Mucosa of gallbladder (tissue), 1 donor: ENCODE measurements around the gene MT1G. TPM values are rescaled to one million over a fixed set of nuclear protein-coding genes. Genes with fewer than 3 reads are reported as not detected.
"Not testable (repeated sequence)": the region's sequence is repeated elsewhere in the genome, so short reads cannot be mapped to it uniquely, and the experiment has no call there.

ENCODE experiments used
- DNase-seq: peaks from one replicate; pipeline ENCODE4 v3.0.0-alpha.2; 2020; ENCODE audit warnings: low spot score
- total RNA-seq: library from RNA; stranded (reverse); gene quantifications from one replicate; pipeline ENCODE4 v1.2.1, GENCODE V29; 2021
- donor health status: DM: no; HTN: no; CAD: no.

The MT1G gene
- 55.2 TPM for total RNA-seq

GRCh38 chr16:56667581-56668571, at the start of gene MT1G:
TSS of gene MT1G (minus strand) at chr16:56668065. CDS start at chr16:56667993, 72 bp downstream.
- peak; percentile 42 for DNase-seq

- not testable (repeated sequence) for DNase-seq
Observed at GRCh38 chr16:56717532-56717931, 49.7 kb upstream of the MT1G start.

GRCh38 chr16:56716761-56717160, 48.9 kb upstream of the MT1G start:
- no peak for DNase-seq

GRCh38 chr16:56715126-56715525, 47.3 kb upstream of the MT1G start:
- DNase-seq, result no peak

GRCh38 chr16:56713794-56714193, 45.9 kb upstream of the MT1G start:
- DNase-seq, result no peak

GRCh38 chr16:56711862-56712261, 44.0 kb upstream of the MT1G start:
- no peak for DNase-seq

- DNase-seq, result no peak
Observed at GRCh38 chr16:56710181-56710737, 42.4 kb upstream of the MT1G start.

GRCh38 chr16:56709443-56710040, 41.7 kb upstream of the MT1G start:
- no peak for DNase-seq

GRCh38 chr16:56708525-56709442, 40.9 kb upstream of the MT1G start:
- DNase-seq, result no peak

GRCh38 chr16:56702836-56703235, 35.0 kb upstream of the MT1G start:
- DNase-seq, result no peak

- no peak for DNase-seq
Observed at GRCh38 chr16:56701534-56701933, 33.7 kb upstream of the MT1G start.

GRCh38 chr16:56700631-56701030, 32.8 kb upstream of the MT1G start:
- no peak for DNase-seq

- no peak for DNase-seq
Observed at GRCh38 chr16:56700195-56700594, 32.3 kb upstream of the MT1G start.

GRCh38 chr16:56697456-56698155, 29.7 kb upstream of the MT1G start:
- DNase-seq, result no peak

- DNase-seq, result no peak
Observed at GRCh38 chr16:56695246-56695645, 27.4 kb upstream of the MT1G start.

GRCh38 chr16:56691885-56692284, 24.0 kb upstream of the MT1G start:
- DNase-seq, result peak; percentile 59

- no peak for DNase-seq
Observed at GRCh38 chr16:56690420-56691122, 22.7 kb upstream of the MT1G start.

GRCh38 chr16:56689171-56689570, 21.3 kb upstream of the MT1G start:
- DNase-seq, result no peak

- no peak for DNase-seq
Observed at GRCh38 chr16:56688762-56689161, 20.9 kb upstream of the MT1G start.

- no peak for DNase-seq
Observed at GRCh38 chr16:56686758-56687157, 18.9 kb upstream of the MT1G start.
